Skeletal muscle cell (primary cell): ENCODE data around the gene ZNF800.
"Not testable (repeated sequence)": the region's sequence is repeated elsewhere in the genome, so short reads cannot be mapped to it uniquely, and the experiment has no call there.

ENCODE experiments used
- DNase-seq: peaks from one replicate; pipeline ENCODE4 v3.0.0-alpha.2; 2010; ENCODE audit warnings: low read depth
- H3K4me3 ChIP-seq: 2 replicates; pipeline ENCODE4 v1.5.1; 2011; ENCODE audit warnings: low read depth, mild to moderate bottlenecking, control low read depth, low read length, moderate library complexity

Gene ZNF800

GRCh38 chr7:127392566-127393367 lies at the start of gene ZNF800:
TSS of gene ZNF800 (minus strand) at chr7:127392708. CDS start at chr7:127391557, 1,151 bp downstream.
- H3K4me3 ChIP-seq, result peak within 1 kb of the TSS; percentile 92

GRCh38 chr7:127440206-127440605 lies 47.7 kb upstream of the ZNF800 start:
- DNase-seq, result no peak
- H3K4me3 ChIP-seq, result no peak overlapping the region

More at GRCh38 chr7:127392566-127393367, at the start of gene ZNF800:
- peak; percentile 49 for DNase-seq

- no peak for DNase-seq
- H3K4me3 ChIP-seq, result no peak overlapping the region
These were observed 46.3 kb upstream of the ZNF800 start for GRCh38 chr7:127438836-127439235.

GRCh38 chr7:127437837-127438236 lies 45.3 kb upstream of the ZNF800 start:
- DNase-seq, result peak; percentile 23
- H3K4me3 ChIP-seq, result no peak overlapping the region

GRCh38 chr7:127437241-127437640 lies 44.7 kb upstream of the ZNF800 start:
- no peak overlapping the region for H3K4me3 ChIP-seq
- no peak for DNase-seq

- not testable (repeated sequence) for DNase-seq, H3K4me3 ChIP-seq
These were observed 36.8 kb upstream of the ZNF800 start for GRCh38 chr7:127429281-127429680.

GRCh38 chr7:127419196-127419595 lies 26.7 kb upstream of the ZNF800 start:
- no peak overlapping the region for H3K4me3 ChIP-seq
- no peak for DNase-seq

GRCh38 chr7:127418459-127418858 lies 26.0 kb upstream of the ZNF800 start:
- H3K4me3 ChIP-seq, result no peak overlapping the region
- no peak for DNase-seq

- no peak for DNase-seq
- H3K4me3 ChIP-seq, result no peak overlapping the region
These were observed 24.8 kb upstream of the ZNF800 start for GRCh38 chr7:127417346-127417745.

- DNase-seq, result no peak
- H3K4me3 ChIP-seq, result no peak overlapping the region
These were observed 22.7 kb upstream of the ZNF800 start for GRCh38 chr7:127415060-127415742.

GRCh38 chr7:127413962-127414361 lies 21.5 kb upstream of the ZNF800 start:
- no peak for DNase-seq
- H3K4me3 ChIP-seq, result no peak overlapping the region

GRCh38 chr7:127413326-127413725 lies 20.8 kb upstream of the ZNF800 start:
- no peak for DNase-seq
- no peak overlapping the region for H3K4me3 ChIP-seq

- no peak for DNase-seq
- no peak overlapping the region for H3K4me3 ChIP-seq
These were observed 18.7 kb upstream of the ZNF800 start for GRCh38 chr7:127411176-127411575.

- no peak for DNase-seq
- H3K4me3 ChIP-seq, result no peak overlapping the region
These were observed 17.1 kb upstream of the ZNF800 start for GRCh38 chr7:127409629-127410028.

- DNase-seq, result no peak
- H3K4me3 ChIP-seq, result no peak overlapping the region
These were observed 12.0 kb upstream of the ZNF800 start for GRCh38 chr7:127404286-127405072.

- DNase-seq, result no peak
- H3K4me3 ChIP-seq, result no peak overlapping the region
These were observed 3.7 kb upstream of the ZNF800 start for GRCh38 chr7:127396184-127396583.

- not testable (repeated sequence) for H3K4me3 ChIP-seq, DNase-seq
These were observed 2.6 kb upstream of the ZNF800 start for GRCh38 chr7:127395104-127395503.

- DNase-seq, result no peak
- H3K4me3 ChIP-seq, result peak overlapping the region; percentile 92
These were observed 1.0 kb upstream of the ZNF800 start for GRCh38 chr7:127393368-127394058.

- no peak for DNase-seq
- peak overlapping the region; percentile 92 for H3K4me3 ChIP-seq
These were observed 334 bp downstream of the ZNF800 start for GRCh38 chr7:127392182-127392565.
